Neuronal stem cell (in vitro differentiated cells): Measurements from ENCODE around the gene HS6ST3.

Source experiments
- DNase-seq: peaks from one replicate; pipeline ENCODE4 v3.0.0-alpha.2; 2013; ENCODE audit warnings: low spot score
- H2AFZ ChIP-seq: one replicate; pipeline ENCODE4 v1.6.1; 2013; ENCODE audit warnings: mild to moderate bottlenecking, low read length, inconsistent platforms
- H2AK5ac ChIP-seq: 2 replicates; pipeline ENCODE4 v1.6.1; 2013; ENCODE audit warnings: low read depth, mild to moderate bottlenecking, inconsistent platforms, low read length, moderate library complexity, mixed read lengths
- H2BK120ac ChIP-seq: 2 replicates; pipeline ENCODE4 v1.6.1; 2013; ENCODE audit warnings: low read depth, mild to moderate bottlenecking, inconsistent platforms, low read length, moderate library complexity, mixed read lengths
- H2BK12ac ChIP-seq: one replicate; pipeline ENCODE4 v1.6.1; 2013; ENCODE audit warnings: low read length, inconsistent platforms
- H2BK15ac ChIP-seq: 2 replicates; pipeline ENCODE4 v1.6.1; 2013; ENCODE audit warnings: mild to moderate bottlenecking, low read length, inconsistent platforms, mixed read lengths
- H2BK5ac ChIP-seq: one replicate; pipeline ENCODE4 v1.6.1; 2013; ENCODE audit warnings: inconsistent platforms, mild to moderate bottlenecking, low read length, moderate library complexity
- H3K14ac ChIP-seq: one replicate; pipeline ENCODE4 v1.6.1; 2013; ENCODE audit warnings: low read length, inconsistent platforms
- H3K18ac ChIP-seq: 2 replicates; pipeline ENCODE4 v1.6.1; 2013; ENCODE audit warnings: low read length, inconsistent platforms
- H3K23ac ChIP-seq: 2 replicates; pipeline ENCODE4 v1.6.1; 2013; ENCODE audit warnings: low read depth, mild to moderate bottlenecking, mixed read lengths, low read length, inconsistent platforms; ENCODE audit not compliant: poor library complexity
- H3K27ac ChIP-seq: replicated peaks from 3 replicates; pipeline ENCODE4 v1.5.1; 2013; ENCODE audit warnings: low read length, inconsistent platforms
- H3K27me3 ChIP-seq, 3 experiments: 2 replicates each; pipeline ENCODE4 v1.6.1; 2013; ENCODE audit warnings: low read length in 3 of 3, mild to moderate bottlenecking in 2 of 3, inconsistent platforms in 1 of 3, low read depth in 1 of 3, mixed read lengths in 1 of 3, moderate library complexity in 1 of 3; ENCODE audit not compliant: control insufficient read depth in 3 of 3, insufficient read depth in 3 of 3
- H3K36me3 ChIP-seq, 2 donors: replicated peaks in 1 of 2; 2 replicates each; pipeline ENCODE4 v1.6.1; 2013; ENCODE audit warnings: low read length in 2 of 2; ENCODE audit not compliant: control insufficient read depth in 2 of 2, insufficient read depth in 2 of 2
- H3K4ac ChIP-seq: 2 replicates; pipeline ENCODE4 v1.6.1; 2013; ENCODE audit warnings: inconsistent platforms, mild to moderate bottlenecking, low read length, moderate library complexity
- H3K4me1 ChIP-seq, 2 donors: 1 replicate in 1 of 2; 2 replicates in 1 of 2; pipeline ENCODE4 v1.6.1; 2013; ENCODE audit warnings: low read length in 2 of 2, low read depth in 1 of 2; ENCODE audit not compliant: control insufficient read depth in 2 of 2, insufficient read depth in 1 of 2
- H3K4me2 ChIP-seq: one replicate; pipeline ENCODE4 v1.6.1; 2013; ENCODE audit warnings: mild to moderate bottlenecking, low read length, inconsistent platforms; ENCODE audit not compliant: insufficient read depth, poor library complexity, severe bottlenecking
- H3K4me3 ChIP-seq, 2 donors: 2 replicates each; pipeline ENCODE4 v1.5.1; 2013; ENCODE audit warnings: low read length in 2 of 2, mild to moderate bottlenecking in 2 of 2, inconsistent platforms in 1 of 2, moderate library complexity in 1 of 2
- H3K79me1 ChIP-seq: one replicate; pipeline ENCODE4 v1.6.1; 2013; ENCODE audit warnings: low read depth, mild to moderate bottlenecking, inconsistent platforms, low read length, moderate library complexity
- H3K9ac ChIP-seq: one replicate; pipeline ENCODE4 v1.6.1; 2013; ENCODE audit warnings: mild to moderate bottlenecking, low read depth, low read length, inconsistent platforms; ENCODE audit not compliant: poor library complexity
- H3K9me3 ChIP-seq, 2 donors: replicated peaks in 1 of 2; 2 replicates each; pipeline versions ENCODE3 to v1.6.1; 2013; ENCODE audit warnings: low read length in 2 of 2, mild to moderate bottlenecking in 2 of 2, inconsistent platforms in 1 of 2, low read depth in 1 of 2, mixed read lengths in 1 of 2, moderate library complexity in 1 of 2; ENCODE audit not compliant: control insufficient read depth in 2 of 2, insufficient read depth in 1 of 2
- H4K8ac ChIP-seq: one replicate; pipeline ENCODE4 v1.6.1; 2013; ENCODE audit warnings: low read depth, mild to moderate bottlenecking, inconsistent platforms, low read length, moderate library complexity
- H4K91ac ChIP-seq: one replicate; pipeline ENCODE4 v1.6.1; 2013; ENCODE audit warnings: low read length, low read depth, mild to moderate bottlenecking, inconsistent platforms; ENCODE audit not compliant: poor library complexity
- WGBS, 2 donors: extraction: QIAGEN DNeasy Blood & Tissue Kit; methylation state at CpG; one replicate each; pipeline ENCODE4 v1.1.7; 2013; ENCODE audit warnings: missing lambda C conversion rate in 2 of 2, mixed read lengths in 1 of 2; ENCODE audit not compliant: insufficient read length in 2 of 2, insufficient replicate concordance in 1 of 2; ENCODE audit errors: extremely low coverage in 2 of 2; 5-methylcytosine and 5-hydroxymethylcytosine counted together

The HS6ST3 gene

GRCh38 chr13:96248103-96248502 is 158.2 kb downstream of the HS6ST3 start:
- H4K91ac ChIP-seq: no peak overlapping the region
- no CpG with 5 or more reads among the region's 2 CpGs for WGBS, 2 donors
- no peak overlapping the region for H2BK120ac ChIP-seq
- H2BK12ac ChIP-seq: no peak overlapping the region
- H3K9me3 ChIP-seq: no peaks in the 10 kb centered on the region
- no peaks in the 10 kb centered on the region for H3K4me1 ChIP-seq
- no peak overlapping the region for H3K9ac ChIP-seq
- H2BK5ac ChIP-seq: no peak overlapping the region
- no peak overlapping the region for H3K4ac ChIP-seq
- no peaks in the 10 kb centered on the region for H3K27me3 ChIP-seq
- no peaks in the 10 kb centered on the region for H3K79me1 ChIP-seq
- no peaks in the 10 kb centered on the region for H3K36me3 ChIP-seq
- no peak overlapping the region for H3K27ac ChIP-seq
- no peak overlapping the region for H2BK15ac ChIP-seq
- H2AFZ ChIP-seq: no peak overlapping the region
- H3K4me3 ChIP-seq: no peak overlapping the region
- no peak overlapping the region for H3K14ac ChIP-seq
- no peak overlapping the region for H3K18ac ChIP-seq
- no peak overlapping the region for H4K8ac ChIP-seq
- no peak for DNase-seq
- H3K4me2 ChIP-seq: no peak overlapping the region
- no peak overlapping the region for H2AK5ac ChIP-seq
- H3K23ac ChIP-seq: no peak overlapping the region

- no peak overlapping the region for H4K91ac ChIP-seq
- H2AFZ ChIP-seq: no peak overlapping the region
- no peak overlapping the region for H2BK15ac ChIP-seq
- H3K4ac ChIP-seq: no peak overlapping the region
- no peaks in the 10 kb centered on the region for H3K36me3 ChIP-seq
- no peak overlapping the region for H2BK12ac ChIP-seq
- no peaks in the 10 kb centered on the region for H3K4me1 ChIP-seq
- DNase-seq: no peak
- no peak overlapping the region for H3K9ac ChIP-seq
- no peak overlapping the region for H3K18ac ChIP-seq
- H2AK5ac ChIP-seq: no peak overlapping the region
- no peak overlapping the region for H3K23ac ChIP-seq
- no peak overlapping the region for H3K4me2 ChIP-seq
- no peak overlapping the region for H3K4me3 ChIP-seq
- H4K8ac ChIP-seq: no peak overlapping the region
- no peak overlapping the region for H3K14ac ChIP-seq
- H3K79me1 ChIP-seq: no peaks in the 10 kb centered on the region
- H3K9me3 ChIP-seq: no peaks in the 10 kb centered on the region
- no CpG with 5 or more reads among the region's 1 CpG for WGBS, 2 donors
- no peak overlapping the region for H2BK5ac ChIP-seq
- no peaks in the 10 kb centered on the region for H3K27me3 ChIP-seq
- H2BK120ac ChIP-seq: no peak overlapping the region
- no peak overlapping the region for H3K27ac ChIP-seq
These were observed 159.1 kb downstream of the HS6ST3 start for GRCh38 chr13:96248996-96249395.

DNA sequence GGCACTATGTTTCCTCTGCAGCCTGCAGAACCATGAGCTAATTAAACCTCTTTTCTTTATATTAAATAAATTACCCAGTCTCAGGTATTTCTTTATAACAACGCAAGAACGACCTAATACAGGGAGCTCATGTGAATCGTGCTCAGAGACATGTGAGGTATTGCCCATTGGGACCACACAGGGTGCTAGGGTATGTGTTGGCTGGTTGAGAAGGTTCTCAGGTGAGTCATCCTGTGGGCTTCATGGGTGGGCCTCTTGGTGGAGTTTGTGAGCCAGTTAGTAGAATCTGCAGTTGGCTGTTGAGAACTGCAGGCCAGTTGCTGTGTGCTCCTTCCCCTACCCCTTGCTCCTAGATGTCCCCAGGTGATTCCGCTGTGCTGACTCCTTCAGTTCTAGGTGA is 163.0 kb downstream of the HS6ST3 start:
- no peak for DNase-seq
- Histone ChIP-seq H2BK5ac (no peak overlapping the region), H3K9ac (peak overlapping the region; percentile 50), H3K4me3 (no peak overlapping the region), H4K8ac (no peak overlapping the region), H2BK120ac (no peak overlapping the region), H2AK5ac (no peak overlapping the region), H3K4me2 (no peak overlapping the region), H3K79me1 (no peaks in the 10 kb centered on the region), H2BK15ac (no peak overlapping the region), H3K14ac (no peak overlapping the region), H3K36me3 (no peaks in the 10 kb centered on the region), H3K4ac (no peak overlapping the region), H2BK12ac (no peak overlapping the region), H4K91ac (no peak overlapping the region), H3K27me3 (no peaks in the 10 kb centered on the region), H3K9me3 (no peaks in the 10 kb centered on the region), H3K23ac (no peak overlapping the region), H3K27ac (no peak overlapping the region), H2AFZ (no peak overlapping the region), H3K18ac (no peak overlapping the region), H3K4me1 (no peaks in the 10 kb centered on the region)
- WGBS, 2 donors: no CpG with 5 or more reads among the region's 4 CpGs

DNA sequence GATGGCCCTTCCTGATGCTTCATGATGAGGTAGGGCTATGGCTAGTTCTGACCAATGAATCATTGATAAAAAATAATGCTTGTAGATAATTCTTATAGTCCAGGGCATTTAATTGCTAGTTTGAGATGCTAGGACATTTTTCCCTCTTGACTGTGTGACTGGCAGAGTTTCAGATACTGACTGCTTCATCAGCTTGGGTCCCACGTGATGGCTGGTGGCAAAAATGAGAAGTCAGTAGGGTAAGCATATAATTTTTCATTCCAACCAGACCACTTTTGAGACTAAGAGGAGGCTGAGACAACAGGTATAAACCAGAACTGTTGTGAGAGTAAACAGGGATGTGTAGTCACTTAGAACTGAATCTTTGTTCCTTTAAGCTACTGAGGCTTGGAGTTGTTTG is 183.3 kb downstream of the HS6ST3 start:
- H4K91ac ChIP-seq: no peak overlapping the region
- no peak overlapping the region for H3K27ac ChIP-seq
- no peak overlapping the region for H3K23ac ChIP-seq
- H2BK5ac ChIP-seq: no peak overlapping the region
- no peak overlapping the region for H2BK120ac ChIP-seq
- no peak overlapping the region for H3K18ac ChIP-seq
- no peak overlapping the region for H2BK15ac ChIP-seq
- no peak overlapping the region for H2AK5ac ChIP-seq
- no peak overlapping the region for H4K8ac ChIP-seq
- no peak for DNase-seq
- H2AFZ ChIP-seq: no peak overlapping the region
- H3K79me1 ChIP-seq: no peaks in the 10 kb centered on the region
- no peaks in the 10 kb centered on the region for H3K4me1 ChIP-seq
- no peaks in the 10 kb centered on the region for H3K27me3 ChIP-seq
- no peak overlapping the region for H3K14ac ChIP-seq
- H3K9me3 ChIP-seq: peaks cover 0 to 1% of the 10 kb centered on the region in 2 donors
- H3K36me3 ChIP-seq: no peaks in the 10 kb centered on the region
- no peak overlapping the region for H3K4me3 ChIP-seq
- no CpG with 5 or more reads among the region's 1 CpG for WGBS, 2 donors
- no peak overlapping the region for H3K4ac ChIP-seq
- H3K9ac ChIP-seq: no peak overlapping the region
- H2BK12ac ChIP-seq: no peak overlapping the region
- H3K4me2 ChIP-seq: no peak overlapping the region
